ENCODE data around the gene NFE2L3.

DNA sequence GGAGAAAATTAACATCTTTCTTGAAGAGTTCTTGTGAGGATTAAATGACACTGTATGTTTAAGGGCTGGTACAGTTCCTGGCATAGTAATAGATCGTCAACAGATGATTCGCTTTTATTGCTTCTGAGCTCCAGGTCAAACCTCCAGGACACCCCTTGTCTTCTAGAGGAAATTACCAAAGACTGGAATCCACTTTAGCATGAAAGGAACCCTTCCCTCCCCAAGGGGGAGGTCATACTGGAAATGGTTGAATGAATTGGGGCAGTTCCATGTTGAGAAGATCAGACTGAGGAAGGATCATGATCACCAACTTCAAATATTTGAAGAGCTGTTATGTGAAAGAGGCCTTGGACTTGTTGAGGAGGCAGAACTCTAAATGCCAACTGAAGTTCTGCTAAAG lies 8.9 kb downstream of the NFE2L3 start:
- TF ChIP-seq, protein P1, sequence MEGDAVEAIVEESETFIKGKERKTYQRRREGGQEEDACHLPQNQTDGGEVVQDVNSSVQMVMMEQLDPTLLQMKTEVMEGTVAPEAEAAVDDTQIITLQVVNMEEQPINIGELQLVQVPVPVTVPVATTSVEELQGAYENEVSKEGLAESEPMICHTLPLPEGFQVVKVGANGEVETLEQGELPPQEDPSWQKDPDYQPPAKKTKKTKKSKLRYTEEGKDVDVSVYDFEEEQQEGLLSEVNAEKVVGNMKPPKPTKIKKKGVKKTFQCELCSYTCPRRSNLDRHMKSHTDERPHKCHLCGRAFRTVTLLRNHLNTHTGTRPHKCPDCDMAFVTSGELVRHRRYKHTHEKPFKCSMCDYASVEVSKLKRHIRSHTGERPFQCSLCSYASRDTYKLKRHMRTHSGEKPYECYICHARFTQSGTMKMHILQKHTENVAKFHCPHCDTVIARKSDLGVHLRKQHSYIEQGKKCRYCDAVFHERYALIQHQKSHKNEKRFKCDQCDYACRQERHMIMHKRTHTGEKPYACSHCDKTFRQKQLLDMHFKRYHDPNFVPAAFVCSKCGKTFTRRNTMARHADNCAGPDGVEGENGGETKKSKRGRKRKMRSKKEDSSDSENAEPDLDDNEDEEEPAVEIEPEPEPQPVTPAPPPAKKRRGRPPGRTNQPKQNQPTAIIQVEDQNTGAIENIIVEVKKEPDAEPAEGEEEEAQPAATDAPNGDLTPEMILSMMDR (conservative IDR thresholded peaks at IDR 0.05; ENCODE audit: low read depth, low read length) = no peak
- no peak for TF ChIP-seq EZH2 (IDR thresholded peaks at IDR 0.05; ENCODE audit: low read length, unreplicated experiment)
